ENCODE measurements around the gene MSI2.

Gene MSI2

DNA sequence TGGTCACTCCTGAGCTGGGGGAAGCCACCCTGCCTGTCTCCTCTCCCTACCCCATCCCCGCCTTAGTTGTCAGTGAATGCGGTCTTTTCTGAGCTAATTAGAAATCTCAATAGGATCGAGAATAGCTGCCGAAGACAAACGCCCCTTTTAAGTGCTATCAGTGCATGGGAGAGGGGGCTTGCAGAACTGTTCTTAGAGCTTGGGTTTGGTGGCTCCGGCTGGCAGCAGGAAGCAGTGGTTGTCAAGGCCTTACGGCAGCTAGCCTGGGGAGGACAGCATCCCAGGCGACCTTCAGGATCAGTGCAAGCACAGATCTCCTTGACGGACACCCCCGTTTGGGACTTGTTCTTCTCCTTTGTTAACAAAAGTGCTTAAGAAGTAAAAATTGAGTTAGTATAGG lies 293.7 kb downstream of the MSI2 start:
- no peak for DNase-seq

DNA sequence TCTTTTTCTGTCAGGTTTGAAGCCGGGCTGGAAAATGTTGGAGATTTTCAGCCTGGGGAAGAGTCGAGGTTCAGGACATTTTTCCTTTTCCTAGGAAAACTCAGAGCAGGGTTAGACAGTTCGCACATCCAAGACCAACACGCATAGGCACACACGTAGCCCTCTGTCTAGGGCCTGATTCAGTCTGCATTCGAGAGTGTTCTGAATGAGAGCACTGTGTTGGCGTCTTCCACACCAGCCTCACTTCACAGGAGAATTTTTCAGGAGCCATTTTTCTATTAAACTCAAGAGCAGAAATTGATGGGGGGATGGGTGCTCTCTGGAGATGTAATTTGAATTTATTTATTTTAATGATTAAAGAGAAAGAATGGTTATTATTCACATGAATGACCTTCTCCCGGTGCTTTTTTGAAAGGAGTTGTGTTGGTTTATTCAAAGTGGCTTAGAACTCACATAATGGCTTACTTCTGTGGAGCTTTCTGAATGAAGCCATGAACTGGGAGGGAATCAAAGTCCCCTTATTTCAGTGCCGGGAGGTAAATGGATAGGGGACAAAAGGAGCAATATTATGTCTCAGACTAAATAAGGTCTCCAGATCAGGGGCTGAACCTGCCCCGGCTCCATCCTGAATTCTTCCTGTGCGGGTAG lies 294.5 kb downstream of the MSI2 start:
- no peak for DNase-seq

DNA sequence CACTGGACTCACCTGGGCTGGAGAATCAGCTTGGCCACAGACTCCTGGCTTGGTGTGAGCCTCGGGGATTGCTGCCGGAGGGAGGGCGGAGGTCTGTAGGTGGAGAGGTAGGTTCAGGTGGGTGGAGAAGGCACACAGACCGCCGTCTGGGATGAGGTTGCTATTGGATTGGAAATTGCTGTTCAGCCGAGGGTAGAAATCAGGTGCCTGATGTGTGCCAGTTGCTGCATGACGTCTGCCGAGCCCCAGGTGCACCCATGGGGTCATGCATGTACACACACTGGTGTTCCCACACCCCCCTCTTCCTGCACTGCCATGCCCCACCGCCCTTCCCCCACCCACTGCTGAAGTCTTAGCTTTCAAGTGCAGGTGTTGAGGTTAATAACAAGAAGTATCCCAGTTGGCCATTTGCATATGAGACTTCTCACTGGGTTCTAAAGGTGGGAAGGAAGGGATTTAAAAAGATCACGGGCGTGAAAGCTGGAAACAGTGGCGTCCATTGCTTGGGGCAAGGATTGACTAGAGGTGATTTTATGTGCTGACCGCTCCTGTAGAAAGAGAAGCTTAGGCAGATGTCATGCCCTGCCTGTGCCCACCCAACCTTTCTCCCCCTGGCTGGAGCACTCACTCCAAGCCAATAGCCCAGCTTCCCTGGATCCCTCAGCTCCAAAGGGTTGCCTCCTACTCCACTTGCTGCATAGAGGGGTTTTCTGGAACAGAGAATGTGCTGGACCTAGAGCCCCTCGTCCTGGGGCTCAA lies 295.2 kb downstream of the MSI2 start:
- DNase-seq: peak; percentile 31

DNA sequence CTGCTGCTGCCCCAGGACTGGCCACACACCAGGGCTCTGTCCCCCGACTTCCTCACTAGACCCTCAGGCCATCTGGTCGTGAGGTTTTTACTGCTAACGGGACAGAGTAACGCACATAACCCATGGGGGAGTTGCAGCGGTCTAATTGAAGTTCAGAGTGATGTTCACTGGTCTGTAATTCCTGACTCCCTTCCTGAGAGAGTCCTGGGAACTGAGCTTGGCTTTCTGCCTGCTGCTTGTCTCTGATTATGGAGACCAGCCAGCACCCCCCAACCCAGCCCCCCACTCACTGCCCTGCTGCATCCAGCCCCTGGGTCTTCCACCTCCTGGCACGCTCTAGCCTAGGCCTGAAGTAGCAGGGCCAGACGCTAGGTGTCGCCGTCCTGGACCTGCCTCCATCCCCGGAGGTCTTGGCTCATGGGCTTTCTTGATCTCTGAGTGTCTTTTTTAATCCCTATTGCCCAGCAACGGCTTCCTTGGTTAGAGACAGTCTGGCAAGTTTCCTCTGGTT lies 295.8 kb downstream of the MSI2 start:
- DNase-seq: peak; percentile 22

DNA sequence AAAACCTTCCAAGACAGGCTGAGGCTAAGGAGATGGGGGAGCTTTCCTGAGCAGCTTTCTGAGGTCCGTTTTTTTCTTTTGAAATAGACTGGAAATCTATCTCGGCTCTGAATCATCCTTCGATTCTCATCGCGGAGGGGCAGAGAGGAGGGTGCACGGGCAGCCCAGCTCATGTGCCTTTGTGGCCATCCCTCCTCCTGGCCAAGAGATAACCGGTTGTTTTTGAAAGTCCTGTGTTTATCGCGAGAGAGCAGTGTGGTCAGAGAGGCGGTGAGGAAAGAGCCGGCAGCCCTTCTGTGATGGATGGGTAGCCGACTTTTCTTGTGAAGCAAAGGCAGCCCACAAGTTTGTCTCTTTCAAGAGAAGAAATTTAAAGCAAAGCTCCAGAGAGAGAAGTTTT lies 297.2 kb downstream of the MSI2 start:
- DNase-seq: no peak

DNA sequence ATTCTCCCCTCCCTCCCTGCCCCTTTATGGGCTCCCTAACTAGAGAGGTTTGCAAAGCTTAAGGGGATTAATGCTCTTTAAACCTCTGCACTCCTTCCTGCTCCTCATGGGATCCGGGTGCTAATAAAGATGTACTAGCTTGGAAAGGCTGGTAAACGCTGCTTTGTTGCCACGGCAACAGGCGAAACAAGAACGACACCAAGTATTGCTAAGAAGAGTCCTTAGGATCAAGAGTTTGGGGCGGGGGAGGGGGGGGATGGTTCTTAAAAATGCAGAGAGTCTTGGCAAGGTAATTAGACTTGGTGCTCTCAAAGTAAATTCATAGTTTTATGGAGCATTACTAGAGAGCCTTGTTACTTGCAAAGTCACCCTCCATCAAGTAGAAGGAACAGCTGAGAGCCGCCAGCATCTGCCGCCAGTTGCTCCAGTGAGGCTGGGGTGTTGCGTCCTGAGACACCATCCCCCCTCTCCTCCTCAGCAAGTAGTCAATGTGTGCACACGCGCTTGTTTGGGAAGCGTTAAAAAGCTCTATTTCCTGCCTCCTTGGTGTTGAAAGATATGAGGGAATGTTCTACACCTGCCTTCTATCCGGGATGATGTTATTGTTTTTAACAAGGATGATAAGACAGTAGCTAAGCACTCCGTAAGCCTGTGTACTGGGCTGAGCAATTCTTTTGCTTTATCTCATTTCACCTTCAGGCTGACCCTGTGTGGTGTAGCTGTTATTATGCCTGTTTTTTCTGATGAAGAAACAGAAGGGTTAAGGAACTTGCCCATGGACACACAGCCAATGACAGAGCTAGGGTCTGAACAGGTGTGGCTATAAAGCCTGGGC lies 297.9 kb downstream of the MSI2 start:
- DNase-seq: no peak

DNA sequence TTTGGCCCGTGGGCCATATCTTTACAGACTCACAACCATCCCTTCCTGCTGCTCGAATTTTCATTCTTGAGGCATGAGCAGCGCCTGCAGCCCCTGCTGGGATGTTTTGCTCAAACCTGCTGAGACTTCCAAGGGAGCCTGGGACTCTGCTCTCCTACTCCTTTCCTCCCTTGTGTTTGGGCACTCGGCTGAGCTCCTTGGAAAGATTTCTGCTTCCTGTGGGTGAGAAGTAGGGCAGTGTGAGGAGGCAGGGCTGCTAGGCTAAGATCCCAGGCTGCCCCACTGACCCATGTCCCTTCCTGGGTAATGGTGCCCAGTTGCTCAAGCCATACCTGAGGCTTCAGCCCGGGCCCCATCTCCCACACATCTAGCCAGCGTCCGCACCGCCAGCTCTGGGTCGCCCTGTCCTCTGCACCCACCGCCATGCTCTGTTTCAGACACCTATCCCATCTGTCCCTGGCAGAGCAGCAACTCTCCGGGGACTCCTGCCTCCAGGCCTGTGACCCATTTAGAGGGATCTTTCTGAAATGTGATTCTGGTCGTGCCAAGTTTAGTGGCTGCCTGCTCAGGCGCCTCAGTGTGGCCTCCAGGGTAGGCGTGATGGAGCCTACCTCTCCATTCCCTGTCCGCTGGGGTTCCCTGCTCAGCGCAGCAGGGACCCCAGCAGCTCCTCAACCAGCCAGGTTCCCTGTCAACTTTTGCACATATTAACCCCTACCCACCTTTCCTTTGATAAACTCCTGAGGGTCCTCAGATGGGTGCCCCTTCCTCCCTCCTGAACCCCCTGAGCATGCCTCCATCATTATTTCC lies 298.7 kb downstream of the MSI2 start:
- DNase-seq: no peak

DNA sequence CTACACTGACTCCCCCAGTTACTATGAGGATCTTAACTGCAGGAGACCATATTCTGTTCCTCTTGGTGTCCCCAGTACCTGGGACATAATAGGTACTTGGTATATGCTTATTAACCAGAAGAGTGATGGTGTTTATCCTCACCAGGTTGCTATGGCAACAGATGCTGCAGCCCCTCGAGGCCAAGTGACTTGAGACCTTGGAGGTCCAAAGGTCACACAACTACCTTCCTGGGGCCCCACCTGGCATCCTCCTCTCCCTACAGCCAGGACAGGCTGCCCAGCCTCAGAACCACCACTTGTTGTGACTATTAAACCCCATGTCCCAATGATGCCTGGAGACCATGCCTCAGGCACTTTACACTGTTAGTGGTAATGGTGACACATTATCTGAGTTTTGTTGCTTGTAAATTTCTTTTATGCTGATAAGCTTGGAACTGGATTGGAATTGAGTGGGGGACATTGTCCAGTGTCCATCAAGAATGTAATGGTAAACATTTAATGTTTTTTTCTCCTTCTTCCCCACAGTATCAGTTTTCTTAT lies 299.4 kb downstream of the MSI2 start:
- DNase-seq: no peak

DNA sequence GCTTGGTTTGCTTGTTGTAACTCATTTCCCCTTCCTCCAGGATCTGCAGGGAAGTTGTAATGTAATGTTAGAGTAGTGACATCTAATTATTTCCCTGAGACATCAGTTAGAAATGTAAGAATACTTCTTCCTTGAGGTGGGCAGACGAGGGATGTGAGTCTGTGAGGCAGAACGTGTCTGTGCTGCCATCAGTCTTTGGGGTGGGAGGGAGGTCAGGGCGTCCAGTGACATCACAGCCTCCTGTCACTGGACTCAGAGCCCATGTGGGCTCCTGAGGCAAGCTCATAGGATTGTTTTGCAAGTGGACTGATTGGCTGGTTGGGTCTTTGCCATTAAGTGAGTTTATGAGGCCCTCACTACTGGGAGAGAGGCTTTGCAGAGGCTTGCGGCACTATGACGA lies 300.0 kb downstream of the MSI2 start:
- DNase-seq: no peak

DNA sequence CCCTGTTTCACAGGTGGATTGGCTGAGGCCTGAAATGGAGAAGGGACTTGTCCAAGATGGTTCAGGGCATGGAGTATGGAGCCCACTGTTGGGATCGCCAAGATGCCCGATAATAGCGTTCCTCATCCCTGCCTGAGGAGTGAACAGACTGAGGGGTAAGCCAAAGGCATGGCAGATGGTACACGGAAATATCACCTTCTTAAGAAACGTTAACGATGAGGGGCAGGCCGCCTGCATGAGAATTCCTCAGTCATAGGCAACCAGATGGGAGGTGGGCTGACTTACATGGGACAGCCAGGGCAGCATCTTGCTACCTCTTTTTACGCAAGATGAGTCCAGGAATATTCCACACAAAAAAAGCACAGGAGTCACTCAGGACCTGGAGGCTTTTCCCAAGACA lies 300.7 kb downstream of the MSI2 start:
- DNase-seq: no peak

DNA sequence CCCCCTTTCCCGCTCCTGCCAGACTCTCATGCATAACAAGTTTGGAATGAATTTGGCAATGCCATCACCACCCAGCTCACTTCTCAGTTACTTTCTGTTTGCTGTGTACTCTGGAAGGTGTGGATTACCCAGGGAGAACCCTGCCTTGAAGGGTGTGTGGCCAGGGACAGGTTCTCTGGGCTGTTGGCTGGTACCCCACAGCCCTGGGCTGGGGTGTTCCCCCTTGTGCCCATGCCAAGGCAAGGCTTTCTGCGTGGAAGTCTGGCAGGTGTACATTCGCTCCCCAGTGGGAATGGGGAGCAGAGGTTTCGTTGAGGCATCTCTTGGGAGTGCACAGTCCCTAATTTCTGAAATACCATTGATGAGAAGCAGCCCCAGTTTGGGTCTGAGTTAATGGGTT lies 301.1 kb downstream of the MSI2 start:
- DNase-seq: no peak

DNA sequence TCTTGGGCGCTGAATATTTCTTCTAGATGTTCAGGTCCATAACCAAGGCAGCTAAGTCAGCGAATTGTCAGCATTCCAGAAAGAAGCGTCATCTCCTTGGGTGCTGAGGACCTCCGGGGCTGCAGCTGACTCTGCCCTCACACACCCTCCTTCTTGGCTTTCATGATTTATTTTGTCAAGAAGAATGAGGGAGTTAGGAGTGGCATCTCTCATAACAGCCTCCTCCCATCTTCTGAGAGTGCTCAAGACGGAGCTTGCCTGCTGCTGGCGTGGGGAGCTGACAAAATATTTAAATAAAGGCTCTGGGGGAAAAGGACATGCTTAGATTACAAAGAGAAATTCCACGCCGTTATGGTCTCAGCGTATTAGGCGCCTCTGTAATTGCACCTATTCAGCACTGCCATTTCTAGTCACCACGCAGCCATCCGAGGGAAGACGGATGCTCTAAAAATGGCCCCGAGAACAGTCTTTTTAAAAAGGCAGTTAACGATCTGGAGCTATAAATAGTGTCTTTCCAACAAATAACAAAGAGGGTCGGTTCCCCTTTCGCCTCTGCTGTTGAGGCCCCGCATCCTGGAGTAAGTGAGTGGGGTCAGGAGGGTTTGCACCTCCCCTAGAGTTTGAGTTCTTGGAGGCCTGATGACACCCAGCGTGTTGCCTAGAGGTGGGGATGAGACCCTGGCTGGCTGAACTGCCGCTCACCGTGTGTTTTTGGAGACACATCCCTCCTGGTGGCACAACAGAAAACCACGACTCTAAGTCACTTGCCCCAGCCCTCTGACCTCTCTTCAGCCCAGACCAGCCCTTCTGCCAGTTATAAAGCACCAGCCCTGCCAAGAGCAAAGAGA lies 301.7 kb downstream of the MSI2 start:
- DNase-seq: no peak

DNA sequence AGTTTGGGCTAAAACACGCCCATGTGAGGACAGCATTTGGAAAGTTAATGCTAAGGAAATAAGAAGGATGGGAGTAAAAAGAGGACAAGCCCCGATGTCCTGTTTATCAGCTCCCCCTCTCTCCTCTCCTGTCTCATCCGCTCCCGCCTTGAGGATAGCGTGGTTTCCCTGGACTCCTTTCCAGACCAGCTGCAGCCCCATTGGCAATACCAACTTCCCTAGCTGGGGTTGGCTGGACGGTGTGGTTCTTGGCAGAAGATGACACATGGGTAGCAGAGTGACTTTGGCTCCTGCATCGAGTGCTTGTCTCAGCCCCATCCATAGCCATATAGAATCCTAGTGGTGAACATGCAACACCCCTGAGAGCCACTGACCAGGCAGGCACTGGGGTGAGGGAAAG lies 302.9 kb downstream of the MSI2 start:
- DNase-seq: no peak

DNA sequence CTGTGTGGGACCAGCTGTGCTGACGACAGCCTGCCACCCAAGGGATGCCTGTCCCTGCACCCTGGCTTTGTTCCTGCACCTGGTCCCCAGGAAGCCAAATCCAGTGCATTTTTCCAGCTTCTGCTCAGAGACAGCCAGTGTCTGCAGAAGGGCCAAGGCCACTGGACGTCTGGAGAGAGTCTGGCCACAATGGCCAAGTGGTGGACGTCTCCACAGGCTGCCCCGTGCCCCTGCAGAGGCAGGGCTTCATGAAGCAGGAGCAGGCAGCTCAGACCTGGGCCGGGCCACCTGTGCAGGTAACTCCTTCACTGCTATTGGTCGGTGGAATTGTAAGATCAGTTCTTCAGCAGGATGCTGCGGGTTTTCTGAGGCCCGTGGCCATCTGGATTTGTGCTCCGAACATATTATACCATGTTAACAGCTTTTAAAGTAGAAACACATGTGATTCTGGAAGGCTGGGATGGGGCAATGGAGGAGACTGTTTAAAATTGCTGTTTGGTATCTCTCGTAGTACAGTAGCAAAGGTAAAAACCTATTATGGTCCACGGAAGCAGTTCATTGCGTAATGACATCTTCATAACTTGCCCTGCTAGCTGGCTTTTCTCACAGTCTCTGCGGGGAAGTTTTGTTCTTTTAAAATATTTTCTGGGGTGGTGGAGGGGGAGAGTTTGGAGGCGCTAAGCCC lies 303.5 kb downstream of the MSI2 start:
- DNase-seq: no peak

DNA sequence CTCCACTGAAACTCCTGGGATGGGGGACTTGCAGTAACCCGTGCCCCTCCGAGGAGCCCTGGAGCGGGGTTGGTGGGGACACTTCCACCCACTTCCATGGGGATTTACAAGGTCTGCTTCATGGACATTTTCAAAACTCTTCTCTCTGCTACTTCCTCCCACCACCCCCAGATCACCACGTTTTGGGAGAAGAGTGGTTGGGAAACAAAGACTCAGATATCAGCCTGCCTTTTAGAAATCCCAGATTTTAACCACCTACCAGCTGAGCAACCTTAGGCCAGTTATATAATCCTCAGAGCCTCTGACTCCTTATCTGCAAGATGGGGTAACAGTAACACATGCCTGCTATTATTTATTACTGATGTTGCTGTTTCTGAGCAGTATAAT lies 304.0 kb downstream of the MSI2 start:
- no peak for DNase-seq

DNA sequence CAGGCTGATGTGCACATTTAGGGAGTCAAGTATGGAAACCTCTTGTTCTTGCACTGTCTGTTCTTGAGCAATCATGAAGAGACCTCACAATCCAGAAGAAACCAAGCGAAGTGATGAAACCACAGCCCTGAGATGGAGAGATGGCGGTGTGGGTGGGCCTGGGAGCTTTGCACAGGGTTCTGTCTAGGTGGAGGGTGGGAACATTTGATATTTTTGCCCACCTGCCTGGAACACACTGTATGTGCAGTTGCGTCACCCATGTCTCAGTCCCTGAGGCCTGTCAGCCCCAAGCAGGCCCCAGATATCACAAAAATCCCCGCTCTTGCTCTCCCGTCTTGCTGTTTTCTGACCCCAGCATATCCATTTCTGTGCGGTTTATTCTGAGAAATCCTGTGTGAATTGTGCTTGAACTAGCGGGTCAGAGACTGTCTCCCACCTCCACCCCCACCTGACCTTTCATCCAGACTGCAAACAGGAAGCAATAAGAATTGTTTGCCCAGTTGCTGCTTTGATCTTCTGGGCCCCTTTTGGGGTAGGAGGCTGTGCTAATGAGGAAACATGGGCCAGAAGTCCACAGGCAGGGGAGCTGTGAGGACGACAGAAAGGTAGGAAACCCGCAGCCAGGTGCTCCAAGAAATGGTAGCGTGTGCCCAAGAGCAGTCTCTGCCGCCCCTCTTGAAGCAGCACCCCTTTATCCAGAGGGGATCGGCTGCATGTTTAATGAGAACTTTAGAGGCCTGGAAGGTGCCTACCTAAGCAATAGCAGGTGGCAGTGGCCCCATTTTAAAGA lies 304.9 kb downstream of the MSI2 start:
- DNase-seq: no peak

DNA sequence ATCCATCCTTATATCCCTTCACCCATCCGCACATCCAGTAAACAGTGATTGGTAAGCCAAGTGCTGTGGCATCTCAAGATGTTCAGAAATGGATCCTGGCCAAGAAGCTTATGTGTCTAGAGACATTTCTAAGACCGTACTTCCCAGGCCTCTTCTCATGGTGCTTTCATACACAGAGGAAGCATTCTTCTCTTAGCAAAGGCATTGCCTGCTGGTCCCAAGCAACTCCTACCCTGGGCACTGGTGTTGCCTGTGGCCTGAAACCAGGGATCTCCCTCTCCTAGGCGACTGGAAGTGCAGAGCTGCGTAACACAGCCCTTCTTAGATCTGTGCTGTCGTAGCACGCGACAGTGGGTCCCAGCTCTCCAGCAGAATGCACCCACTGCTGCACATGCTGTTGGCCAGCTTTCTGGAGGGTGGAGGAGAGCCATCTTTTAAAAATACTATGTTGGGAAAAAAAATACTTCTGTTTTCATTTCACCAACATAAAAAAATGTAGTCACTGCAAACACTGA lies 305.9 kb downstream of the MSI2 start:
- no peak for DNase-seq

DNA sequence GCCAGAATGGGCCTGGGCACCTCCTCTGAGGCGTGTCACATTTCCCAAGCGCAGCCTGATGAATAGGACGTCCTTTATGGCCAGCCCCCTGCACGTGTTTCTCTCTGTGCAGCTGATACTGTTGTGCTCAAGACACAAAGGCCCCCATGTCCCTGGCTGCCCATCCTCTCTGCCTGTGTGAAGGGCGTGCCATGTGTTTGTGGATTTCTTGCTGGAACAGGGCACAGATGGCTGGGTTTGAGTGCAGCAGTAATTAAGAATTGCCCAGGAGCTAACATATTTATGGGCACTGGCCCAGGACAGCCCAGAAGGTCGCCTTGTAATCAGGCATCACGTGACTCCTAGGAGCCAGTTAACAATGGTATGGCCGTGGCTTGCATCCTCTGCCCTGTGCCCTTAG lies 307.6 kb downstream of the MSI2 start:
- no peak for DNase-seq

DNA sequence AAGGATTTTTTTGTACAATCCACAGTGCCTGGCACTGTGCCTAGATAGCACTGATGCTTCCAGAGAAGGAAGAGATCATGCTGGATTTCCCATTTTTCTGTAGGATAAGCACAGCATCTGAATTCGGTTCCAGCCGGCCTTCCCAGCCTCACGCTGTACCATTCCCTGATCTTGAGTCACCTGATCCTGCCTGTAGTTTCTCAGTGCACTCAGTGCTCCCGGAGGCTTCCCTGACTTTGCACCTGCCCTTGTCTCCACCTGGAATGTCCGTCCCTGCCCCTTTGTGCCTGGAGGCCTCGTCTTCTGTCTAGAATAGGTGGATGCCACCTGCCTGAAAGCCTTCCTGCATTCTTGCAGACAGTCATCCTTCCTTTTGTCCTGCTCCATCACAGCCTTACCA lies 308.9 kb downstream of the MSI2 start:
- no peak for DNase-seq

DNA sequence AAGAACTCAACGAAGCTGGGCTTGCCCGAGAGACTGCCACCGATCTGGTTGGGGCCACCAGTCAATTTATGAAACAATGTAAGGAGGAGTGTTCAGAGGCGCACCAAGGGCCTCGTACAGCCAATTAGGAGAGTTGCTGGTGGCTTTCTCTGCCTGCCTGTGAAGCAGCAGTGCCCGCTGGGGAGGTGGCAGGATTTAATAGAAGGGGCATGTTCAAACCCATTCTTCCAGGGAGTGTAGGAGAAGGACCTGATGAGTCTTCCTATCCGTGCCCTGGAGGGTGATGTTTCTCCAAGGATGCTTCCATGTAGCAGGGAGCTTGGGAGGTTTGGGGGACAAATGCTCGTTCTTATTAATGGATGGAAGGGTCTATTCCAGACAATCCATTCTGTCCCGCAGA lies 310.4 kb downstream of the MSI2 start:
- no peak for DNase-seq

All from activated gamma-delta T cell treated with Interleukin-2 at 50 U/mL for 16 hours (primary cell).